ENCODE data around the gene DONSON. TPM values are rescaled to one million over a fixed set of nuclear protein-coding genes. Genes with fewer than 3 reads are reported as not detected.

DONSON gene
- total RNA-seq, 1 donor from 2014 or later = 0.53 TPM

DNA sequence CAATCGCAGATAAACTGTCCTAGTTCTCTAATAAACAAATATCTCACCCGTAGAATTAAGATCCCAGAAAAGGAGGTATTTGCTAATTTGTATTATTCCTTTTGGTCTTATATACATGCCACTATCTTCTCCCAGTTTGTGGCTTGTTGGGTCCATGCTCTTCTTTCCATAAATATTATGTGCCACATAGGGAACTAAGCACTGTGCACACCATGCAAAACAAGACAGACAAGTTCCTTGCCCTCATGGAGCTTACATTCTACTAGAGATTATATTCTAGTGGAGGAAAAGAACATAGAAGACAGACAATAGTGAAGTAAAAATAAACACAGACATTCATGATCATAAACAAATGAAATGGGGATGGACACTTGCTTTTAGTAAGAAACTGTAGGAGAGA, 51.3 kb downstream of the DONSON start:
- TF ChIP-seq, protein P1, sequence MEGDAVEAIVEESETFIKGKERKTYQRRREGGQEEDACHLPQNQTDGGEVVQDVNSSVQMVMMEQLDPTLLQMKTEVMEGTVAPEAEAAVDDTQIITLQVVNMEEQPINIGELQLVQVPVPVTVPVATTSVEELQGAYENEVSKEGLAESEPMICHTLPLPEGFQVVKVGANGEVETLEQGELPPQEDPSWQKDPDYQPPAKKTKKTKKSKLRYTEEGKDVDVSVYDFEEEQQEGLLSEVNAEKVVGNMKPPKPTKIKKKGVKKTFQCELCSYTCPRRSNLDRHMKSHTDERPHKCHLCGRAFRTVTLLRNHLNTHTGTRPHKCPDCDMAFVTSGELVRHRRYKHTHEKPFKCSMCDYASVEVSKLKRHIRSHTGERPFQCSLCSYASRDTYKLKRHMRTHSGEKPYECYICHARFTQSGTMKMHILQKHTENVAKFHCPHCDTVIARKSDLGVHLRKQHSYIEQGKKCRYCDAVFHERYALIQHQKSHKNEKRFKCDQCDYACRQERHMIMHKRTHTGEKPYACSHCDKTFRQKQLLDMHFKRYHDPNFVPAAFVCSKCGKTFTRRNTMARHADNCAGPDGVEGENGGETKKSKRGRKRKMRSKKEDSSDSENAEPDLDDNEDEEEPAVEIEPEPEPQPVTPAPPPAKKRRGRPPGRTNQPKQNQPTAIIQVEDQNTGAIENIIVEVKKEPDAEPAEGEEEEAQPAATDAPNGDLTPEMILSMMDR (IDR thresholded peaks at IDR 0.05) = no peak
- H3K27me3 ChIP-seq = no peaks in the 10 kb centered on the region
- no peak overlapping the region for H3K4me3 ChIP-seq
- H3K9me3 ChIP-seq = no peaks in the 10 kb centered on the region
- no peak for DNase-seq (ENCODE audit: low spot score in 2 of 2)
- H3K36me3 ChIP-seq = peaks cover 45 to 65% of the 10 kb centered on the region in 2 donors
- peaks cover 0 to 8% of the 10 kb centered on the region in 2 donors for H3K4me1 ChIP-seq
- intact Hi-C loops (cut with DNase I) = no loop called here
- H3K27ac ChIP-seq = no peak overlapping the region

DNA sequence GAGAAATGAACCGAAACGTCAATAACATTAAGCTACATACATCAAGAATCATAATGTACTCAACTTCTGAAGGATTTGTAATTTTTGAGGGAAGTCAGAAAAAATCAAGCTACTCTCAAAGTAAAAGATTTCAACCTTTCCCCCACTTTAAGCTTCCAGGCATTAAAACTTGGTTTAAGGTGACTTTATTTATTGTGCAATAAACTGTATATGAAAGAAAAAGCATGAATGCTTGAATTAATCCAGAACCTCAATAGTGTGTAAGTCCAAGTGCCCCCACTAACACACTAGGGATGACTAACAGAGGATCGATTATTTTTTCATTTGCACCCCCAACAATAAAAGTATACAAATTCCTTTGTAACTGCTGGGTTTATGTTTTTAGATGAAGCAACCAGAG, 57.5 kb downstream of the DONSON start:
- no peak overlapping the region for H3K4me3 ChIP-seq
- H3K27me3 ChIP-seq = no peaks in the 10 kb centered on the region
- peaks cover 78 to 86% of the 10 kb centered on the region in 2 donors for H3K36me3 ChIP-seq
- TF ChIP-seq, protein P1 (IDR thresholded peaks at IDR 0.05) = no peak
- intact Hi-C loops (cut with DNase I) = no loop called here
- H3K9me3 ChIP-seq = no peaks in the 10 kb centered on the region
- no peak for DNase-seq (ENCODE audit: low spot score in 2 of 2)
- H3K27ac ChIP-seq = no peak overlapping the region
- no peaks in the 10 kb centered on the region for H3K4me1 ChIP-seq

Other genes with a start within 250 kb of the DONSON start
- gene IFNGR2, start 185.3 kb downstream of the DONSON start, total RNA-seq = 46.4 TPM
- 24.9 TPM for gene TMEM50B, start 108.7 kb downstream of the DONSON start, total RNA-seq
- 1.5 TPM for gene DNAJC28, start 97.0 kb downstream of the DONSON start, total RNA-seq
- 22.4 TPM for gene GART, start 46.6 kb downstream of the DONSON start, total RNA-seq
- gene SON, start 45.6 kb downstream of the DONSON start, total RNA-seq = 179 TPM
- gene CRYZL1, start 53.1 kb upstream of the DONSON start, total RNA-seq = 20.0 TPM
- gene ITSN1, start 53.8 kb upstream of the DONSON start, total RNA-seq = 95.0 TPM